Heart right ventricle (tissue), 16 donors: ENCODE data around the gene PLEKHA7. TPM values are rescaled to one million over a fixed set of nuclear protein-coding genes. Genes with fewer than 3 reads are reported as not detected.

ENCODE experiments used
- ATAC-seq, 8 donors: fragments of 200-7000 bp; cut with Tn5 transposase; one replicate each; pipeline ENCODE4 v1.9.1; 2020; ENCODE audit warnings: mild to moderate bottlenecking in 8 of 8, moderate library complexity in 8 of 8, moderate number of reproducible peaks in 1 of 8
- DNase-seq, 2 donors: peaks; one replicate each; pipeline ENCODE4 v3.0.0-alpha.2; 2020
- H3K27ac ChIP-seq, 10 donors: fragments of 200-600 bp; sonication (generic) in 2 of 10; one replicate each; pipeline versions ENCODE4 v1.5.0 to v1.8.0; 2020 to 2022; ENCODE audit warnings: mild to moderate bottlenecking in 3 of 10
- H3K27me3 ChIP-seq, 7 donors: fragments of 200-600 bp; one replicate each; pipeline ENCODE4 v1.8.0; 2021 to 2022; ENCODE audit warnings: mild to moderate bottlenecking in 2 of 7
- H3K36me3 ChIP-seq, 9 donors: fragments of 200-600 bp; sonication (generic) in 1 of 9; one replicate each; pipeline versions ENCODE4 v1.5.0 to v1.8.0; 2020 to 2022; ENCODE audit warnings: mild to moderate bottlenecking in 2 of 9
- H3K4me1 ChIP-seq, 9 donors: fragments of 200-600 bp; sonication (generic) in 1 of 9; one replicate each; pipeline versions ENCODE4 v1.5.0 to v1.8.0; 2020 to 2022; ENCODE audit warnings: mild to moderate bottlenecking in 4 of 9
- H3K4me3 ChIP-seq, 10 donors: fragments of 200-600 bp; sonication (generic) in 2 of 10; one replicate each; pipeline versions ENCODE4 v1.5.0 to v1.8.0; 2020 to 2022; ENCODE audit warnings: mild to moderate bottlenecking in 7 of 10, moderate library complexity in 2 of 10
- H3K9me3 ChIP-seq, 11 donors: fragments of 200-600 bp in 10 of 11; sonication (generic) in 2 of 11; one replicate each; pipeline versions ENCODE4 v1.5.0 to v1.8.0; 2013 to 2022; ENCODE audit warnings: mild to moderate bottlenecking in 2 of 11, control low read depth in 1 of 11, moderate library complexity in 1 of 11
- WGBS, 2 donors: extraction: QIAGEN DNeasy Blood & Tissue Kit; methylation state at CpG; one replicate each; pipeline ENCODE4 v1.1.7; 2013; ENCODE audit warnings: inconsistent platforms in 1 of 2; 5-methylcytosine and 5-hydroxymethylcytosine counted together
- intact Hi-C, 10 donors: fragments of 100-400 bp; cut with DNase I; formaldehyde crosslinking; loops; one replicate each; pipeline versions ENCODE4 v1.11.1 to v1.14.2; 2022
- polyA plus RNA-seq, 2 donors: library from polyadenylated mRNA; stranded (reverse); fragments of 200-250 nt; gene quantifications; one replicate each; pipeline ENCODE4 v1.2.3, GENCODE V29; 2013
- total RNA-seq, 10 donors: library from RNA; stranded (reverse); fragmentation: NEBNext Ultra II Directional in 3 of 10; extraction: Animal tissue kit (Norgen Biotek cat#: 25700) in 3 of 10; gene quantifications; one replicate each; pipeline versions ENCODE4 v1.2.1 to v1.2.4, GENCODE V29; 2021 to 2023
- TF ChIP-seq, protein P1 (sequence below), 9 donors: fragments of 200-600 bp; sonication (generic) in 2 of 9; IDR thresholded peaks; one replicate each; pipeline versions ENCODE4 v1.5.0 to v1.8.0; 2021 to 2022; ENCODE audit warnings: antibody characterized with exemption in 9 of 9, mild to moderate bottlenecking in 5 of 9, moderate library complexity in 1 of 9
- donor health status: Arrhythmogenic right ventricular cardiomyopathy.
- donor health status: ischemic (EF 13 %, LVEDD 7.1; RV severe dilation, severe dysfunction).
- donor health status: healthy with polysubstance abuse.
- donor health status: DM: no; HTN: yes; CAD: no.
- donor health status: DM: no; HTN: no; CAD: no.
- donor health status: ischemic (EF 25% LVEDD 6.9; RV normal size, moderate dysfunction).
- donor health status: ischemic (EF 25% LVEDD 5.7; RV mildly dilated, moderate dysfunction).
- donor health status: healthy.
- donor health status: DM: yes; HTN: yes; CAD: no.
- donor health status: Ischemic cardiomyopathy.
- donor health status: ischemic (EF 35%, LVEDD 5.7; RV mildly dilated, moderate dysfunction).
- donor health status: nonischemic (EF 11% LVEDD 7.7; RV severe dilation, severe dysfunction).
- donor health status: DM: yes; HTN: yes; CAD: no.
- donor health status: PGD.
- donor health status: ischemic (EF 29% LVEDD 5.4; RV normal size, mild dysfunction).
- donor health status: nonischemic (EF 23%, LVEDD 6.1; RV moderate dilation, normal function).

The PLEKHA7 gene
- total and polyA plus RNA-seq, 12 donors = 15.3 to 46.9 (median 24.0) TPM

DNA sequence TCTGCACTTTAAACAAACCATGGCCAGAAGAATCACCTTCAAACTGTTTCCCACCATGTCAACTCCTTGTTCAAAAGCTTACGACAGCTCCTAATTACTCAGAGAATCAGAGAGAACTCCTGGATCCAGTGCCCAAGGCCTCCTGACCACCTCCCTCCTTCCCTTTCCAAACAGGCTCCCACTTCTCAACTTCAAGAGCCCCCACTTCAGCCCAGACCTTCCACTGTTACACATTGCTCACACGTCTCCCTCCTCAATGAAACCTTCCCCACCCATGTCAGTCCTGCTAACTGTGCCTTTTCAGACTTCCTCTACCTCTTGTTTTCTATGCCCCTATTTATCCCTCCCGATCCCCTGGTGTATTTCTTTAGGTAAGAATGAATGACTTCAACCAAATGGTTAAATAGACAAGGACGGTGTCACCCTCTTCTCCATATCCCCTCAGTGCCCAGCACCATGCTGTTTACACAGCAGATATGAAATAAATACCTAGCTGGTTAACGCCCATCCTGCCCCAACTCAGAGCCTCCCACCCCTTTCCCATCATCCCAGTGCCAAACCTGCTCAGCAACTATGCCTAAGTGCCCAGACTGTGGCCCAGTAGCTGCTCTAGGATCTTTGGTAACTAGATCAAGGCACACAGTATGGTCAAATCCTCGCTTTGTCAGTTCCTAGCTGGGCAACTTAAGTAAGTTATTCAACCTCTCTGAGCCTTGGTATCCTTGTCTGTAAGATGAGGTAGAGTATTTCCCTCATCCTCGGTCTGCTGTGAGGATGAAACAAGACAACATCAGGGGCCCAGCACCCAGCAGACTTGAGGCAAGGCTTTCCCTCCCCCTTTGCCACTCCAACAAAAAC, 36.8 kb downstream of the PLEKHA7 start:
- ATAC-seq (no peak), DNase-seq (no peak)
- intact Hi-C loops = no loop called here
- Histone ChIP-seq H3K9me3 (no peaks in the 10 kb centered on the region), H3K27me3 (no peaks in the 10 kb centered on the region), H3K4me1 (peaks cover 0 to 14% (median 0%) of the 10 kb centered on the region in 9 donors), H3K4me3 (no peak overlapping the region), H3K36me3 (no peaks in the 10 kb centered on the region), H3K27ac (no peak overlapping the region)
- TF ChIP-seq, protein P1, sequence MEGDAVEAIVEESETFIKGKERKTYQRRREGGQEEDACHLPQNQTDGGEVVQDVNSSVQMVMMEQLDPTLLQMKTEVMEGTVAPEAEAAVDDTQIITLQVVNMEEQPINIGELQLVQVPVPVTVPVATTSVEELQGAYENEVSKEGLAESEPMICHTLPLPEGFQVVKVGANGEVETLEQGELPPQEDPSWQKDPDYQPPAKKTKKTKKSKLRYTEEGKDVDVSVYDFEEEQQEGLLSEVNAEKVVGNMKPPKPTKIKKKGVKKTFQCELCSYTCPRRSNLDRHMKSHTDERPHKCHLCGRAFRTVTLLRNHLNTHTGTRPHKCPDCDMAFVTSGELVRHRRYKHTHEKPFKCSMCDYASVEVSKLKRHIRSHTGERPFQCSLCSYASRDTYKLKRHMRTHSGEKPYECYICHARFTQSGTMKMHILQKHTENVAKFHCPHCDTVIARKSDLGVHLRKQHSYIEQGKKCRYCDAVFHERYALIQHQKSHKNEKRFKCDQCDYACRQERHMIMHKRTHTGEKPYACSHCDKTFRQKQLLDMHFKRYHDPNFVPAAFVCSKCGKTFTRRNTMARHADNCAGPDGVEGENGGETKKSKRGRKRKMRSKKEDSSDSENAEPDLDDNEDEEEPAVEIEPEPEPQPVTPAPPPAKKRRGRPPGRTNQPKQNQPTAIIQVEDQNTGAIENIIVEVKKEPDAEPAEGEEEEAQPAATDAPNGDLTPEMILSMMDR (IDR thresholded peaks at IDR 0.05) = no peak
- 85 to 91% methylated on average over 7 of the region's 7 CpGs for WGBS, 2 donors

DNA sequence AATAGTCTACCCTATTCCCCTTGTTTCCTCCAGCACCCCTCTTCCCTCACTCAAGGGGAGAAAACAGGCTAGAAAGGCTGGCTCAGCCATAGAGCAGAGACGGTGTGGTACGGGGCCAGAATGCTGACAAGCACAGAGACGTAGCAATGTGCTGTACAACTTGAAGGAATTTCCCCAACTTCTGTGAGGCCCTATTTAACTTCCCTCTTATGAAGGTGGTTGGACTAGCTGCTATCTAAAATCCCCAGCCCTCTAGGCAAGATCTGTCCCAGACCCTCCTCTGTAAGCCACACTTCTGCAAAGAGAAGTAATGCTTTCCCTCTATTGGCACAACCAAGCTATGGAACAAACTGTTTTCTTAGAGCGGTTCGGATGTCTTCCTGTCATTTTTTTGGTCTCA, 37.8 kb downstream of the PLEKHA7 start:
- Histone ChIP-seq H3K4me1 (peaks cover 0 to 4% (median 0%) of the 10 kb centered on the region in 9 donors), H3K36me3 (no peaks in the 10 kb centered on the region), H3K4me3 (no peak overlapping the region), H3K27me3 (no peaks in the 10 kb centered on the region), H3K27ac (no peak overlapping the region), H3K9me3 (no peaks in the 10 kb centered on the region)
- TF ChIP-seq, protein P1 (IDR thresholded peaks at IDR 0.05) = no peak
- ATAC-seq (no peak), DNase-seq (no peak)
- 70 to 84% methylated on average over 5 of the region's 5 CpGs for WGBS, 2 donors
- intact Hi-C loops = no loop called here

DNA sequence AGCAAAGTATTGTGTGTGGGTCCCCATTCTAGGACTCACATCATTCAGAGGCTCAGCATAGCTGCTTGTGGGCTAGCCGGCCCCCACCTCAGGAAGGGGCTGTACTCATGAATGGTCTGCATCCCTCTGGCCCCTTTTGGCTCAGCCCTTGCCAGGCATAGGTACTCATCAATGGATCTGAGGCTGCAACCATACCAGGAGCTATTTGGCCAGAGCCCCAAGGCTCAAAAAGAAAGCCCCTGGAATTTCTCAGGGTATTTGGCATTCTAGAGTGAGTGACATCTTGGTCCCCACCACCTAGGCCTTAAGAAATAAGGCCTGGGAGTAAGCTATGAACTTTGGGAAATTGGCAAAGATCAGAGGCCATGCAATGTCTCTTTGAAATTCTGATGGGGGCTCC, 38.3 kb downstream of the PLEKHA7 start:
- Histone ChIP-seq H3K4me1 (no peaks in the 10 kb centered on the region), H3K27ac (no peak overlapping the region), H3K9me3 (no peaks in the 10 kb centered on the region), H3K27me3 (no peaks in the 10 kb centered on the region), H3K4me3 (no peak overlapping the region), H3K36me3 (no peaks in the 10 kb centered on the region)
- 76 to 82% methylated on average over 1 of the region's 1 CpG for WGBS, 2 donors
- intact Hi-C loops = no loop called here
- TF ChIP-seq, protein P1 (IDR thresholded peaks at IDR 0.05) = no peak
- ATAC-seq = no peak
- DNase-seq = no peak

DNA sequence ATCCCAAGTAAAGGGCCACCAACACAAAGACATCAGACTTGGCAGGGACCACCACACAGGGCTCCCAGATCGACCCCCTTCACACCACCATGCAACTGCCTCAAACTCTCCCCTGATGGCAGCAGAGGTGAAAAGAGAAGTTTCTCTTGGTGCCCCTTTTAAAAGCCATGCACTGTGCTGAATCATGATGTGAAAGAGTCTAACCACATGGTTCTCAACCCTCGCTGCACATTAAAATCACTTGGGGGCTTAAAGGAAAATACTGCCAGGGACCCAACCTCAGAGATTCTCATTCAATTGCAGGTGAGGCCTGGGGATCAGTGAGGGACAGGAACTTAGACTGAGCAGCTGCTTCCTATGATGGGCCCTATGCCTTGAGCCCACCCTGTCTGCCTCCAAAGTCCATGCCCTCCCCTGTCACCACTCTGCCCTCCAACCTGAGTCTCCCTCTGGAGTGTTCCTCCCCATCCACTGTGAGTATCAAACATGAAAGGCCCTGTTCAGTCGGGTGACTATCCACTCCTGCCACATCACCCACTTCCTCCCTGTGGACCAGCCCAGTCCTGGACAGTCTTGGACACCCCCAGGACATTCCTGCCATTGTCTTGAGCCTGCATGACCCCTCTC, 40.8 kb downstream of the PLEKHA7 start:
- ATAC-seq = no peak
- H3K9me3 ChIP-seq = no peaks in the 10 kb centered on the region
- no peaks in the 10 kb centered on the region for H3K27me3 ChIP-seq
- H3K4me1 ChIP-seq = no peaks in the 10 kb centered on the region
- 73 to 78% methylated on average over 3 of the region's 3 CpGs for WGBS, 2 donors
- intact Hi-C loops = no loop called here
- no peak overlapping the region for H3K27ac ChIP-seq
- DNase-seq = no peak
- TF ChIP-seq, protein P1 (IDR thresholded peaks at IDR 0.05) = no peak
- H3K4me3 ChIP-seq = no peak overlapping the region
- no peaks in the 10 kb centered on the region for H3K36me3 ChIP-seq
